Superior temporal gyrus (tissue), 1 donor: ENCODE measurements around the gene PRR20B.
"Not testable (repeated sequence)": the region's sequence is repeated elsewhere in the genome, so short reads cannot be mapped to it uniquely, and the experiment has no call there.

ENCODE experiments used
- DNase-seq: peaks from one replicate; pipeline ENCODE4 v3.0.0-alpha.2; 2016; ENCODE audit errors: extremely low spot score

PRR20B gene

DNA sequence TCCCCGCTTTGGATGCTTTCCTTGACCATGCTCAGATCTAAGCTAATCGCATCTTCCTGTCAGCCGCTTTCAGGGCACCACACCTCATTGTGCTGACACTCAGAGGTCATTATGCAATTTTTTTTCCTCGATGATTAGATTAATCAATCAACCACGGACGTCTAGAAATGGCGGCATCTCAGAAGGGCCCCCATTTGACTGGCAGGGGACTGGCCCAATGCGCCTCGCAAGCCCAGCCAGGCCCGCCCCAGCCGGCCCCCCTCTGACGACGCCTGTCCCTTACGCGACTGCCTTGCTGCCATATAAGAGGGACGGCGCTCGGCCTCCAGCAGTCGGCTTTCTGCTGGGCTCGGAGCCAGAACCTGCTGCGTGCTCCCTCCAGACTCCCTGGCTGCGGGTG, at the start of gene PRR20B:
TSS of gene PRR20B (plus strand) at position 301 of the 400 bp plus-strand sequence. CDS start 387 bp downstream, outside the sequence.
- DNase-seq, result not testable (repeated sequence)

DNA sequence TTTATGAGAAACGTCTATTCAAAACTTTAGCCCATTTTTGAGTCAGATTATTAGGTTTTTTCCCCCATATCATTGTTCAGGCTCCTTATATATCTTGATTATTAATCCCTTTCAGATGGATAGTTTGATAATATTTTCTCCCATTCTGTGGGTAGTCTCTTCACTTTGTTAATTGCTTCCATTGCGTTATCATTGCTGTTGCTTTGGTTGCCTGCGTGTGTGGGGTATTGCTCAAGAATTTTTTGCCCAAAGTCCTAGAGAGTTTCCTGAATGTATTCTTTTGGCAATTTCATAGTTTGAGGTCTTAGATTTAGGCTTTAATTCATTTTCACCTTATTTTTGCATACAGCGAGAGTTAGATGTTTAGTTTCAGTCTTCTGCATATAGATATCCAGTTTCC, 32.3 kb upstream of the PRR20B start:
- no peak for DNase-seq

DNA sequence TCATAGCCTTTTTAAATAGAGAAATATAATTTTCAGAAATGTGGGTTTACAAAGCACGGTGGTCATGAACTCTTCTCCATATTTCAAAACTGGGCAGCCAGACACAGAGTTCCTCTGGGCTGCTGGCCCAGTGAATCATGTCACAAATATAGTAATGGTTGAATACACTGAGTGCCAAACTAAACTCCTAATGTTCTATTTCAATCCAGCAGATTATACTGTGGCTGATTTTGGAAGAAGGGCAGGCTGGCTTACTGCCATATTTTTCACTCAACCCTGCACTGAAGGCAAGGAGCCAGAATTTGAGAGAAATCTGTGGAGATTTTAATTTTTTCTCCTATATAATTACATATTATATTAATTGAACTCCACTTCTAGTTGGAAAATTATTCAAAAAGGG, 23.6 kb upstream of the PRR20B start:
- peak; percentile 47 for DNase-seq

DNA sequence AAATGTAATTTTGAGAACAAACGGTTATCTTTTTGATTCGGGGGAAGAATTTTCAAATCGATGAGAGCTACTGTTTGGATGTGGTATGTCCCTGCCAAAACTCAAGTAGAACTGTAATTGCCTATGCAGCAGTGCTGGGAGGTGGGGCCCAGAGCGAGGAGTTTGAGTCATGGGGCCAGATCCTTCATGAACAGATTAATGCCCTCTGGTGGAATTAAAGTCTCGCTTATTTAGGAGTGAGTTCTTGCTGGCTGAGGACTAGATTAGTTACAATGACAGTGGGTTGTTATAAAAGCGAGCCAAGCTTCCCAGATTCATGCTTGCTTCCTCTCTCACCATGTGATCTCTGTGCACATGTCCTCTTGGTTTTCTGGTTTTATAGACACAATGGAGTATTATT, 18.4 kb upstream of the PRR20B start:
- DNase-seq, result no peak

DNA sequence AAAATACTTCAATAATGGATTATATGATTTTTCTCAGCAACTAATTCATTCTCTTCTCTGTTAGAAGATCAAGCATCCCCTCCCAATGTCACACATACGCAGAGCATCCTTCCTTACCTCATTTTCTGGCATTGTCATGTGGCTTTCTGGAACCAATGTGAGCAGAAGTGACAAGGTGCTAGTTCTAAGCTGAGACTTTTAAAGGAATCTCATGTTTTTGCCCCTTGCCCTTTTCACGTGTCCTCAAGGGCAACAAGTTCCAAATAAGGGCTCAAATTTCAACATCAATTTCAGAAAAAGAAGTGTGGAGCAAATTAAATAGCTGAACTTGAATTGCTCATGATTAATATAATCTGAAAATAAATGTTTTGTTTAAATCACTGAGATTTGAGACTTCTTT, 11.2 kb upstream of the PRR20B start:
- DNase-seq, result no peak

DNA sequence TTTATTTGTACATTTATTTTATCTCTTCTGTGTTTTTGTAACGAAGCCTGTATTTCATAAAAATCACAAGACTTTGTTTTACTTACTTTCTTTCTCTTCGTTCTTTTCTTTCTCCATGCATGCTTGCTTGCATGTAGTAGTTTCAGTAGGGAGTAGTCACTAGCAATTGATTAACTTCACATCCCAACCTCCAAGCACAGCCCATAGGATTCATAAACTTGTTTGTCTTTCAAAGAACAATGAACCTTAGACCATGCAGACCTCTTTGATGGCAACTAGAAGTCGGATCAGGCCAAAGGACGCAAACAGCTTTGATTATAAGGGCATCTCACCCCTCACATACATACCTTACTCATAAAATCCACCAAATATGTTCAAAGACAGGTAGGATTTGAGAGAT, 9.7 kb upstream of the PRR20B start:
- no peak for DNase-seq

DNA sequence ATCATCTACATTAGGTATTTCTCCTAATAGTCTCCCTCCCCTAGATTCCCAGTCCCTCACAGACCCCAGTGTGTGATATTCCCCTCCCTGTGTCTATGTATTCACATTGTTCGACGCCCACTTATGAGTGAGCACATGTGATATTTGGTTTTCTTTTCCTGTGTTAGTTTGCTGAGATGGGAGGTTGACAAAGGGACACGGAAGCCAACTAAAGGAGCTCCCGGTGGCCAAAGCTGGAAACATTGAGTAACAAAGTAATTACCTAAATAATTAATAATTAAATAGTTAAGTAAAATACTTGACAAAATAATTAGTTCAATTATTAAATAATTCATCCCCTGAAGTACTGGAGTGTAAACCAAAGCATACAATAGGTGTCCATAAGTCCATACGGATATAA, 8.3 kb upstream of the PRR20B start:
- no peak for DNase-seq

DNA sequence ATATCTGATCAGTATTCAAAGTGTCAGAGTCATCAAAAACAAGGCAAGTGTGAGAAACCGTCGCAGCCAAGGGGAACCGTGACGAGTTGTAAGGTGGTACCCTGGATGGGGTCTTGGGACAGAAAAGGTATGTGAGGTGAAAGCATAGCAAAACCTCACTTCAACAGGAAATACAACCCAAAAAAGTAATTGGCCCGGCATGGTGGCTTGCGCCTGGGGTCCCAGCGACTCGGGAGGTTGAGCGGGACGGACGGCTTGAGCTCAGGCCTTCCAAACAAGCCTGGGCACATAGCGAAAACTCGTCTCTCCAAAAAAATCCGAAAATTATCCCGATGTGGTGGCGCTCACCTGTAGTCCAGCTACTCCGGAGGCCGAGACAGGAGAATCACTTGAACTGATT, 7.5 kb upstream of the PRR20B start:
- DNase-seq, result not testable (repeated sequence)

DNA sequence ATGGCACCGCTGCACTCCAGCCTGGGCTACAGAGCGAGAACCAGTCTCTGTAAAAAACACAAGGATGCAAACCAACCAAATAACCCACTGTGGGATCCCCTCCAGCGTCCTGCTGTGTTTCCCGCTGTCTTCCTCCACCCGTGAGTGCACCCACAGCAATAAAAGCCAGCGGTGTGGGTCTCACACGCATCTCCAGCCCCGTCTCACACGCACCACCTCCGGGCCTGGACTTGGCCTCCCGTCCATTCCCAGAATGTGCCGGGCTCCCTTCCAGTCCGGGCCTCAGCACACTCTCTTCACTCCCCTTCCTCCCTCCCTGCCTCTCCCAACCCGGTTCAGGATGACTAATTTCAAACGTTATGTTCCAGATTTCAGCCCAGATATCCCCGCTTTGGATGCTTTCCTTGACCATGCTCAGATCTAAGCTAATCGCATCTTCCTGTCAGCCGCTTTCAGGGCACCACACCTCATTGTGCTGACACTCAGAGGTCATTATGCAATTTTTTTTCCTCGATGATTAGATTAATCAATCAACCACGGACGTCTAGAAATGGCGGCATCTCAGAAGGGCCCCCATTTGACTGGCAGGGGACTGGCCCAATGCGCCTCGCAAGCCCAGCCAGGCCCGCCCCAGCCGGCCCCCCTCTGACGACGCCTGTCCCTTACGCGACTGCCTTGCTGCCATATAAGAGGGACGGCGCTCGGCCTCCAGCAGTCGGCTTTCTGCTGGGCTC, 6.9 kb upstream of the PRR20B start, which contains the start of gene PRR20A:
TSS of gene PRR20A (plus strand) at position 684 of the 734 bp plus-strand sequence. CDS start 387 bp downstream, outside the sequence.
- not testable (repeated sequence) for DNase-seq

DNA sequence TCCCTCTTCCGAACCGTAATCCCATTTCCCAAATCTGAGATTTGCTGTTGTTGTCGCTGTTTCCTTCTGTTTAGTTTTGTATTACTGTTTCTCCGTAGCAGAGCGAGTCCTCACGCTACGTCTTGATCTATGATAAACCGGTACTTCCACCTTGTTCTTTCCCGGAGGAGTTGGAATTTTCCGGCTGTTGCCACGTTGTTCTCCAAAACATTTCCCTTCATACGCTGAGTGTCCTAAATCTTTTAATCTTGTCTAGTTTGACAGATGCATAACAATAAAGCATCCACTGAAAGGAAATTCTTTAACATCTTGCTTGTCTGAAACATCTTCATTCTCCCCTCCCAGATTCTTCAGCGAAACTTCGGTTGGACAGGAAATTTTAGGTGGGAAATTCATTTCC, 818 bp downstream of the PRR20B start:
- DNase-seq, result not testable (repeated sequence)

DNA sequence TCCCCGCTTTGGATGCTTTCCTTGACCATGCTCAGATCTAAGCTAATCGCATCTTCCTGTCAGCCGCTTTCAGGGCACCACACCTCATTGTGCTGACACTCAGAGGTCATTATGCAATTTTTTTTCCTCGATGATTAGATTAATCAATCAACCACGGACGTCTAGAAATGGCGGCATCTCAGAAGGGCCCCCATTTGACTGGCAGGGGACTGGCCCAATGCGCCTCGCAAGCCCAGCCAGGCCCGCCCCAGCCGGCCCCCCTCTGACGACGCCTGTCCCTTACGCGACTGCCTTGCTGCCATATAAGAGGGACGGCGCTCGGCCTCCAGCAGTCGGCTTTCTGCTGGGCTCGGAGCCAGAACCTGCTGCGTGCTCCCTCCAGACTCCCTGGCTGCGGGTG, 6.5 kb downstream of the PRR20B start, which contains the start of gene PRR20C:
TSS of gene PRR20C (plus strand) at position 301 of the 400 bp plus-strand sequence. CDS start 387 bp downstream, outside the sequence.
- not testable (repeated sequence) for DNase-seq

DNA sequence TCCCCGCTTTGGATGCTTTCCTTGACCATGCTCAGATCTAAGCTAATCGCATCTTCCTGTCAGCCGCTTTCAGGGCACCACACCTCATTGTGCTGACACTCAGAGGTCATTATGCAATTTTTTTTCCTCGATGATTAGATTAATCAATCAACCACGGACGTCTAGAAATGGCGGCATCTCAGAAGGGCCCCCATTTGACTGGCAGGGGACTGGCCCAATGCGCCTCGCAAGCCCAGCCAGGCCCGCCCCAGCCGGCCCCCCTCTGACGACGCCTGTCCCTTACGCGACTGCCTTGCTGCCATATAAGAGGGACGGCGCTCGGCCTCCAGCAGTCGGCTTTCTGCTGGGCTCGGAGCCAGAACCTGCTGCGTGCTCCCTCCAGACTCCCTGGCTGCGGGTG, 13.0 kb downstream of the PRR20B start, which contains the start of gene PRR20D:
TSS of gene PRR20D (plus strand) at position 301 of the 400 bp plus-strand sequence. CDS start 387 bp downstream, outside the sequence.
- not testable (repeated sequence) for DNase-seq

DNA sequence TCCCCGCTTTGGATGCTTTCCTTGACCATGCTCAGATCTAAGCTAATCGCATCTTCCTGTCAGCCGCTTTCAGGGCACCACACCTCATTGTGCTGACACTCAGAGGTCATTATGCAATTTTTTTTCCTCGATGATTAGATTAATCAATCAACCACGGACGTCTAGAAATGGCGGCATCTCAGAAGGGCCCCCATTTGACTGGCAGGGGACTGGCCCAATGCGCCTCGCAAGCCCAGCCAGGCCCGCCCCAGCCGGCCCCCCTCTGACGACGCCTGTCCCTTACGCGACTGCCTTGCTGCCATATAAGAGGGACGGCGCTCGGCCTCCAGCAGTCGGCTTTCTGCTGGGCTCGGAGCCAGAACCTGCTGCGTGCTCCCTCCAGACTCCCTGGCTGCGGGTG, 19.6 kb downstream of the PRR20B start, which contains the start of gene PRR20E:
TSS of gene PRR20E (plus strand) at position 301 of the 400 bp plus-strand sequence. CDS start 387 bp downstream, outside the sequence.
- DNase-seq, result not testable (repeated sequence)

DNA sequence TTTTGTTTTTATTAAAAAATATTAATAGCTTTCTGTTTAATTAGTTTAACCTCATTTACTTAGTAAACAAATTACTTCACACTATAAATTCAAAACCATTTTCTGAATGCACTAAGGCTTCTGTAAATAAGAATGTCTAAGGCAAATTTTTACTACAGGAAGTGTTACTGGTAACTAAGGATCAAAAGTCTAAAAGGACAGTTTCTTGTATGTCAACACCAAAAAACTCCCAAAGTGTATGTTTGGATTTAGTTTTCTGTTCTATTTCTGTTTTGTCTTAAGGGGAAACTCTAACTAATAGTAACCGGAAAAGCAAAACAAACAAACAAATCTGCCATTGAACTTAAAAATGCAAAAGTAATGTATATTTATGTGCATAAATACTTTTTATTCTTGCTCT, 44.4 kb downstream of the PRR20B start:
- DNase-seq, result no peak
